Measurements from ENCODE around the gene KDM3B.
"Not testable (repeated sequence)": the region's sequence is repeated elsewhere in the genome, so short reads cannot be mapped to it uniquely, and the experiment has no call there.

Gene KDM3B

GRCh38 chr5:138468966-138469539 is 116.6 kb downstream of the KDM3B start:
- no peak for DNase-seq

DNA sequence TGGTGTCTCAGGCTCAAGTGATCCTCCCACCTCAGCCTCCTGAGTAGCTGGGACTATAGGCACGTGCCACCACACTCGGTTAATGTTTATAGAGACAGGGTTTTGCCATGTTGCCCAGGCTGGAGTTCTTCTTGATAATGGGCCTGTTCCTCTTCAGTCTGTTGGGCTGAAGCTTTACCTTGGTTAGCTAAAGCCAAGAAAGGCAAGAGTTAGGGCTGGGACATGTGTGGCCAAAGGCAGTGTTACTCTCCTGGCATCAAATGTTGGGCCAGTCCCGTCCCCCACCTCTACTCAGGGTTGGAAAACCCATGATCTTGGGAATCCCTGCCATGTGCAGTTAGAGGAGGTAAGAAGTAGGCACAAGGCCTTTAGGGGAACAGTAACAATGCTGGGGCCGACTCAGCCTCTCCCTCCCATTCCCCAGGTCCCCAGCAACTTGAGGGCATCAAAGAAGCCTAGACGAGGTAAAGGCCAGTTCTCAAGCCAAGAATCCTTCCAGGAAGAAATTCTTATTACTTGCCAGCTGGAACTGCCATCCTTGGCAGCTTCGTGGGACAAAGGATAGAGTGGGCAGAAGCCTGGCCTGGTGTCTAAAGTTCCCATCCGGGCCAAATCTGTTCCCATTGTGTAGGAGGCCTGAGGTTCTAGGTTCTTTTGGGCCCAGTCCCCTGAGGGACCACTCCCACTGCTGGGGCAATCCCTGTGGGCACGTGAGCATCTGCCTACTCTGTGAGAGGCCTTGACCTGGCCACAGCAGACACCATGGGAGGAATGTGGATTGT is 117.2 kb downstream of the KDM3B start:
- no peak for DNase-seq

DNA sequence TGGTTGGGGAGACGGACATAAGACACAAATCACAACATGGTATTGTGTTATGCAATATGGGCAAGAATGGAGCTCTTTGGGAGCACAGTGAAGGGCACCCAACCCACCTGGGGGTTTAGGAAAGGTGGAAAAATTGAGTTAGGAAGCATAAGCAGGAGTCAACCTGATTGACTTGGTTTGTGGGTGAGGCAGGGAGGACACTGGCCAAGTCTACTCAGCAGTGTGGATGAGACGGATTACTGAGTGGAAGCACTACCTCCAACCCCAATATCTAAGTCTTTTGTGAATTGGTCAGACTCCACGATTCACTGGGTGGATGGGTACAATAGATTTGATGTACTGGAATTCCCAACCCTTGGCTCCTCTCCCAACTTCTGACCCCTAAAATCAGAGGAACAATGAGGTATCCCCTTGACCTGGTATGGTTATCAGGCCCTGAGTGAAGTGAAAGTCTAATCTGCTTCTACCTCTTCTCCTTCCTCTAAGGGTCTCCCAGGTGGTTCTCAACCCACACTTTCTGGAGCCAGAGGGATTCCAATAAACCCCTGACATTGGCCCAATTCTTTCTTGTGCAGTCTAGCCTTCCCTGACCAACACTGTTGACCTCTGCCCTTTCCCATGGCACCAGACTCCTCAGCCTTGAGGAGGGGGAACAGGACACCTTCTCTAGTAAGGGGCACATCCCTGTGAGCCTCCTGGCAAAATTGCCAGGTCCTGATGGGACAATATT is 118.0 kb downstream of the KDM3B start:
- no peak for DNase-seq

GRCh38 chr5:138471052-138471361 is 118.5 kb downstream of the KDM3B start:
- no peak for DNase-seq

- no peak for DNase-seq
Measured at GRCh38 chr5:138472353-138472752, 119.9 kb downstream of the KDM3B start.

DNA sequence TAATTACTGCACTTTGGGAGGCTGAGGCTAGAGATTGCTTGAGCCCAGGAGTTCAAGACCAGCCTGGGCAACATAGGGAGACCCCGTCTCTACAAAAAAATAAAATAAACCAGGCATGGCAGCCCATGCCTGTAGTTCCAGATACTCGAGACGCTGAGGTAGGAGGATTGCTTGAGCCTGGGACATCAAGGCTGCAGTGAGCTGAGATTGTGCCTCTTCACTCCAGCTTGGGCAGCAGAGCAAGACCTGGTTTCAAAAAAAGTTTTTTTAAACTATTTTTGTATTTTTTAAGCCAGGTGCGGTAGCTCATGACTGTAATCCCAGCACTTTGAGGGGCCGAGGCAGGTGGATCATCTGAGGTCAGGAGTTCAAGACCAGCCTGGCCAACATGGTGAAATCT is 120.7 kb downstream of the KDM3B start:
- not testable (repeated sequence) for DNase-seq

DNA sequence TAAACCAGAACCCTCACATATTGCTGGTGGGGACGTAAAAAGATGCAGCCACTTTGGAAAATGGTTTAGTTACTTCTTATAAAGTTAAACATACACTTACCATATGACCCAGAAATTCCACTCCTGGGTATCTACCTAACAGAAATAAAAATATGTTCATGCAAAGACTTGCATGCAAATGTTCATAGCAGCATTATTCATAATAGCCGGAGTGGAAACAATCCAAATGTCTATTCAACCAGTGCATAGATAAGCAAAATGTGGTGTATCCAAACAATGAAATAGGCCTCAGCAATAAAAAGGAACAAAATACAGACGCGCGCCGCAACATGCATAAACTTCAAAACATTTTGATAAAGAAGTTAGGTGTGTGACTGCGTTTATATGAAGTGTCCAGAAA is 124.4 kb downstream of the KDM3B start:
- DNase-seq: no peak

DNA sequence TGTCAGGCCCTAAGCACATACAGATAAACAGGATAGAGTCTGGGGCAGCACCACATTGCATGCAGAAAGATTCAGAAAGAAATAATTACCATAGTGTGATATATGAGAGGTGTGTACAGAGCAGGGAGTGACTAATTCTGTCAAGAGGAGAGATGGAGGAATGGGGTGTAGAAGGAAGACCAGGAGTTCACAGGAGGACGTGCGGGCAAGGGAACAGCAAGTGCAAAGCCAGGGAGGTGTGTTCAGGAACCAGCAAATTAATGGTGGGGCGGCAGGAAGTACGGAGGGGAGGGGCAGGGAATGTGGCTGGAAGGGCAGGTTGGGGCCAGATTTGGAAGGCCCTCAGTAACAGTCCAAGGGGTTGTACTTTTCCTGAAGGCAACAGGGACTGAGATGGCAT is 130.2 kb downstream of the KDM3B start:
- DNase-seq: no peak
